ENCODE measurements around the gene SPACA7.

DNA sequence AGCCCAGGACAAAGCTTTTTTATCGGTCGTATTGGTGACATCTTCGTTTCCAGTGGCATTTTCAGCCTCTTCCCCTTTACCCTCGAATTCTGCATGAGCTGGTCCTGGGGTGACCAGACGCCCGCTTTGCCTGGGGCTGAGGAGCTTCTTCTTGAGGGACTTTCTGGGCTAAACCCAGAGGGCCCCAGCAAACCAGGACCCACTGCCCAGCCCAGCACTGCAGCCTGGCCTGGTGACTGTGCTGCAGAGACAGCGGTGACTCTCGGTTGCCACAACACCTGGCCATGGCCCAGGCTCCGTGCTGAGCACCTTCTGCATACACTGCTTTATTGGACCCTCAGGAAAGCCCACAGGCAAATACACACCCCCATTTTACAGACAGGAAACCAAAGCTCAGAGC is 21.0 kb downstream of the SPACA7 start:
- TF ChIP-seq PPARA (CRISPR knock-in tag; IDR thresholded peaks at IDR 0.05; ENCODE audit: borderline replicate concordance) (no peak), ZFP3 (CRISPR knock-in tag; IDR thresholded peaks at IDR 0.05) (no peak), ZNF8 (CRISPR knock-in tag; IDR thresholded peaks at IDR 0.05) (no peak), ARNTL (CRISPR knock-in tag; IDR thresholded peaks at IDR 0.05; ENCODE audit: borderline replicate concordance, low read depth) (no peak)
- TF ChIP-seq, protein P1, sequence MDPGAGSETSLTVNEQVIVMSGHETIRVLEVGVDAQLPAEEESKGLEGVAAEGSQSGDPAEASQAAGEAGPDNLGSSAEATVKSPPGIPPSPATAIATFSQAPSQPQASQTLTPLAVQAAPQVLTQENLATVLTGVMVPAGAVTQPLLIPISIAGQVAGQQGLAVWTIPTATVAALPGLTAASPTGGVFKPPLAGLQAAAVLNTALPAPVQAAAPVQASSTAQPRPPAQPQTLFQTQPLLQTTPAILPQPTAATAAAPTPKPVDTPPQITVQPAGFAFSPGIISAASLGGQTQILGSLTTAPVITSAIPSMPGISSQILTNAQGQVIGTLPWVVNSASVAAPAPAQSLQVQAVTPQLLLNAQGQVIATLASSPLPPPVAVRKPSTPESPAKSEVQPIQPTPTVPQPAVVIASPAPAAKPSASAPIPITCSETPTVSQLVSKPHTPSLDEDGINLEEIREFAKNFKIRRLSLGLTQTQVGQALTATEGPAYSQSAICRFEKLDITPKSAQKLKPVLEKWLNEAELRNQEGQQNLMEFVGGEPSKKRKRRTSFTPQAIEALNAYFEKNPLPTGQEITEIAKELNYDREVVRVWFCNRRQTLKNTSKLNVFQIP (CRISPR knock-in tag; IDR thresholded peaks at IDR 0.05; ENCODE audit: borderline replicate concordance, low read depth), result no peak
- TF ChIP-seq, protein P2, sequence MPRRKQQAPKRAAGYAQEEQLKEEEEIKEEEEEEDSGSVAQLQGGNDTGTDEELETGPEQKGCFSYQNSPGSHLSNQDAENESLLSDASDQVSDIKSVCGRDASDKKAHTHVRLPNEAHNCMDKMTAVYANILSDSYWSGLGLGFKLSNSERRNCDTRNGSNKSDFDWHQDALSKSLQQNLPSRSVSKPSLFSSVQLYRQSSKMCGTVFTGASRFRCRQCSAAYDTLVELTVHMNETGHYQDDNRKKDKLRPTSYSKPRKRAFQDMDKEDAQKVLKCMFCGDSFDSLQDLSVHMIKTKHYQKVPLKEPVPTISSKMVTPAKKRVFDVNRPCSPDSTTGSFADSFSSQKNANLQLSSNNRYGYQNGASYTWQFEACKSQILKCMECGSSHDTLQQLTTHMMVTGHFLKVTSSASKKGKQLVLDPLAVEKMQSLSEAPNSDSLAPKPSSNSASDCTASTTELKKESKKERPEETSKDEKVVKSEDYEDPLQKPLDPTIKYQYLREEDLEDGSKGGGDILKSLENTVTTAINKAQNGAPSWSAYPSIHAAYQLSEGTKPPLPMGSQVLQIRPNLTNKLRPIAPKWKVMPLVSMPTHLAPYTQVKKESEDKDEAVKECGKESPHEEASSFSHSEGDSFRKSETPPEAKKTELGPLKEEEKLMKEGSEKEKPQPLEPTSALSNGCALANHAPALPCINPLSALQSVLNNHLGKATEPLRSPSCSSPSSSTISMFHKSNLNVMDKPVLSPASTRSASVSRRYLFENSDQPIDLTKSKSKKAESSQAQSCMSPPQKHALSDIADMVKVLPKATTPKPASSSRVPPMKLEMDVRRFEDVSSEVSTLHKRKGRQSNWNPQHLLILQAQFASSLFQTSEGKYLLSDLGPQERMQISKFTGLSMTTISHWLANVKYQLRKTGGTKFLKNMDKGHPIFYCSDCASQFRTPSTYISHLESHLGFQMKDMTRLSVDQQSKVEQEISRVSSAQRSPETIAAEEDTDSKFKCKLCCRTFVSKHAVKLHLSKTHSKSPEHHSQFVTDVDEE (CRISPR knock-in tag; IDR thresholded peaks at IDR 0.05), result no peak

Measured in SK-N-SH treated with all-trans-retinoic acid at 6 μM for 48 hours (cell line).